ENCODE measurements around the gene ZBED2.
A peak's percentile ranks its signal among the peaks of the same experiment; 100 is the strongest.

ZBED2 gene

GRCh38 chr3:111610612-111611054 is 15.5 kb upstream of the ZBED2 start:
- Mint-ChIP-seq H3K9me3 (peaks cover 7% of the 10 kb centered on the region), H3K36me3 (peaks cover 46% of the 10 kb centered on the region), H3K27me3 (no peaks in the 10 kb centered on the region), H3K4me1 (peaks cover 99% of the 10 kb centered on the region), H3K27ac (peak overlapping the region; percentile 98), H3K4me3 (peak overlapping the region; percentile 78)

GRCh38 chr3:111610189-111610588 is 15.0 kb upstream of the ZBED2 start:
- Mint-ChIP-seq H3K9me3 (peaks cover 7% of the 10 kb centered on the region), H3K36me3 (peaks cover 46% of the 10 kb centered on the region), H3K4me1 (peaks cover 99% of the 10 kb centered on the region), H3K4me3 (peak overlapping the region; percentile 78), H3K27ac (peak overlapping the region; percentile 98), H3K27me3 (no peaks in the 10 kb centered on the region)

- no peaks in the 10 kb centered on the region for H3K27me3 Mint-ChIP-seq
- H3K36me3 Mint-ChIP-seq, result peaks cover 44% of the 10 kb centered on the region
- peaks cover 7% of the 10 kb centered on the region for H3K9me3 Mint-ChIP-seq
- peaks cover 99% of the 10 kb centered on the region for H3K4me1 Mint-ChIP-seq
- peak overlapping the region; percentile 98 for H3K27ac Mint-ChIP-seq
- peak overlapping the region; percentile 78 for H3K4me3 Mint-ChIP-seq
Observed at GRCh38 chr3:111609700-111610099, 14.6 kb upstream of the ZBED2 start.

- H3K9me3 Mint-ChIP-seq, result peaks cover 7% of the 10 kb centered on the region
- H3K4me3 Mint-ChIP-seq, result peak overlapping the region; percentile 43
- H3K36me3 Mint-ChIP-seq, result peaks cover 50% of the 10 kb centered on the region
- peak overlapping the region; percentile 92 for H3K27ac Mint-ChIP-seq
- no peaks in the 10 kb centered on the region for H3K27me3 Mint-ChIP-seq
- peaks cover 100% of the 10 kb centered on the region for H3K4me1 Mint-ChIP-seq
Observed at GRCh38 chr3:111608383-111608782, 13.2 kb upstream of the ZBED2 start.

GRCh38 chr3:111607240-111607920 is 12.2 kb upstream of the ZBED2 start:
- Mint-ChIP-seq H3K27ac (peak overlapping the region; percentile 92), H3K9me3 (peaks cover 7% of the 10 kb centered on the region), H3K36me3 (peaks cover 44% of the 10 kb centered on the region), H3K27me3 (no peaks in the 10 kb centered on the region), H3K4me1 (peaks cover 97% of the 10 kb centered on the region), H3K4me3 (no peak overlapping the region)

GRCh38 chr3:111605493-111605892 is 10.3 kb upstream of the ZBED2 start:
- H3K9me3 Mint-ChIP-seq, result peaks cover 7% of the 10 kb centered on the region
- peak overlapping the region; percentile 89 for H3K27ac Mint-ChIP-seq
- H3K4me3 Mint-ChIP-seq, result no peak overlapping the region
- peaks cover 85% of the 10 kb centered on the region for H3K4me1 Mint-ChIP-seq
- peaks cover 37% of the 10 kb centered on the region for H3K36me3 Mint-ChIP-seq
- H3K27me3 Mint-ChIP-seq, result no peaks in the 10 kb centered on the region

- H3K27ac Mint-ChIP-seq, result peak overlapping the region; percentile 89
- H3K36me3 Mint-ChIP-seq, result peaks cover 38% of the 10 kb centered on the region
- peak overlapping the region; percentile 12 for H3K4me3 Mint-ChIP-seq
- H3K9me3 Mint-ChIP-seq, result peaks cover 7% of the 10 kb centered on the region
- no peaks in the 10 kb centered on the region for H3K27me3 Mint-ChIP-seq
- H3K4me1 Mint-ChIP-seq, result peaks cover 80% of the 10 kb centered on the region
Observed at GRCh38 chr3:111605018-111605417, 9.9 kb upstream of the ZBED2 start.

- Mint-ChIP-seq H3K36me3 (peaks cover 42% of the 10 kb centered on the region), H3K27ac (peak overlapping the region; percentile 89), H3K4me1 (peaks cover 76% of the 10 kb centered on the region), H3K4me3 (peak overlapping the region; percentile 12), H3K9me3 (peaks cover 7% of the 10 kb centered on the region), H3K27me3 (no peaks in the 10 kb centered on the region)
Observed at GRCh38 chr3:111604119-111604518, 9.0 kb upstream of the ZBED2 start.

- H3K36me3 Mint-ChIP-seq, result peaks cover 38% of the 10 kb centered on the region
- peaks cover 71% of the 10 kb centered on the region for H3K4me1 Mint-ChIP-seq
- peak overlapping the region; percentile 4 for H3K4me3 Mint-ChIP-seq
- peaks cover 3% of the 10 kb centered on the region for H3K9me3 Mint-ChIP-seq
- H3K27ac Mint-ChIP-seq, result peak overlapping the region; percentile 89
- no peaks in the 10 kb centered on the region for H3K27me3 Mint-ChIP-seq
Observed at GRCh38 chr3:111603679-111604078, 8.5 kb upstream of the ZBED2 start.

GRCh38 chr3:111601810-111602209 is 6.7 kb upstream of the ZBED2 start:
- Mint-ChIP-seq H3K4me3 (no peak overlapping the region), H3K36me3 (peaks cover 30% of the 10 kb centered on the region), H3K27me3 (no peaks in the 10 kb centered on the region), H3K4me1 (peaks cover 70% of the 10 kb centered on the region), H3K27ac (no peak overlapping the region), H3K9me3 (no peaks in the 10 kb centered on the region)

GRCh38 chr3:111598552-111598951 is 3.4 kb upstream of the ZBED2 start:
- Mint-ChIP-seq H3K4me3 (no peak overlapping the region), H3K27me3 (no peaks in the 10 kb centered on the region), H3K4me1 (peaks cover 70% of the 10 kb centered on the region), H3K36me3 (peaks cover 32% of the 10 kb centered on the region), H3K27ac (peak overlapping the region; percentile 76), H3K9me3 (no peaks in the 10 kb centered on the region)

GRCh38 chr3:111598139-111598538 is 3.0 kb upstream of the ZBED2 start:
- Mint-ChIP-seq H3K4me1 (peaks cover 70% of the 10 kb centered on the region), H3K36me3 (peaks cover 33% of the 10 kb centered on the region), H3K27me3 (no peaks in the 10 kb centered on the region), H3K4me3 (no peak overlapping the region), H3K27ac (peak overlapping the region; percentile 87), H3K9me3 (no peaks in the 10 kb centered on the region)

- no peaks in the 10 kb centered on the region for H3K27me3 Mint-ChIP-seq
- H3K4me3 Mint-ChIP-seq, result peak overlapping the region; percentile 75
- peaks cover 71% of the 10 kb centered on the region for H3K4me1 Mint-ChIP-seq
- H3K36me3 Mint-ChIP-seq, result peaks cover 40% of the 10 kb centered on the region
- peak overlapping the region; percentile 94 for H3K27ac Mint-ChIP-seq
- H3K9me3 Mint-ChIP-seq, result no peaks in the 10 kb centered on the region
Observed at GRCh38 chr3:111596328-111596727, 1.2 kb upstream of the ZBED2 start.

GRCh38 chr3:111594781-111595180 is 365 bp downstream of the ZBED2 start:
- peaks cover 76% of the 10 kb centered on the region for H3K4me1 Mint-ChIP-seq

GRCh38 chr3:111594205-111594604 is 941 bp downstream of the ZBED2 start:
- Mint-ChIP-seq H3K9me3 (no peaks in the 10 kb centered on the region), H3K4me3 (peak overlapping the region; percentile 95), H3K4me1 (peaks cover 80% of the 10 kb centered on the region)

More at GRCh38 chr3:111594781-111595180, 365 bp downstream of the ZBED2 start:
- peak overlapping the region; percentile 97 for H3K27ac Mint-ChIP-seq
- peaks cover 34% of the 10 kb centered on the region for H3K36me3 Mint-ChIP-seq
- no peaks in the 10 kb centered on the region for H3K9me3 Mint-ChIP-seq
- no peaks in the 10 kb centered on the region for H3K27me3 Mint-ChIP-seq
- H3K4me3 Mint-ChIP-seq, result peak overlapping the region; percentile 95

GRCh38 chr3:111593666-111594065 is 1.5 kb downstream of the ZBED2 start:
- peaks cover 82% of the 10 kb centered on the region for H3K4me1 Mint-ChIP-seq
- H3K4me3 Mint-ChIP-seq, result peak overlapping the region; percentile 95
- H3K9me3 Mint-ChIP-seq, result no peaks in the 10 kb centered on the region
- H3K36me3 Mint-ChIP-seq, result peaks cover 31% of the 10 kb centered on the region
- H3K27me3 Mint-ChIP-seq, result no peaks in the 10 kb centered on the region
- peak overlapping the region; percentile 99 for H3K27ac Mint-ChIP-seq

More at GRCh38 chr3:111594205-111594604, 941 bp downstream of the ZBED2 start:
- Mint-ChIP-seq H3K27me3 (no peaks in the 10 kb centered on the region), H3K36me3 (peaks cover 31% of the 10 kb centered on the region), H3K27ac (peak overlapping the region; percentile 99)

All from activated naive CD4-positive, alpha-beta T cell treated with anti-CD3 and anti-CD28 coated beads, Interleukin-2, amount 50 U/mL, for 24 hours (primary cell).